Measurements from ENCODE around the gene NEDD4.

DNA sequence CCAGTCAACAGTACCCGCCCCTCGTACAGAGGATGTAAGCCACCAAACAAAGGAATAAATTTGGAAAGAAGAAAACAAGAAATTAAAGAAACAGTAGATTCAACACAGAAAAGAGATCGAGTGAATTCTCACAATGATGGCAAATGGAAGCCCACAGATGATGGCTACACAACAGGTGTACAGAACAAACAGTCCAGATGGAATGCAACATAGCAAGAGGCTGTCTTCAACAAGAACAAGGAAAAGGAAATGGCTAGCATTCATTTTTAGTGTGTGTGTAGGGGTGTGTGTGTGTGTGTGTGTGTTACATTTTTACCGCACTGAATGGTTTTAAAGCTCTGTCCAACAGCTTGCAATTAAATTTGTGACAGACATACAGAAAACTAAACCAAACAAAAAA lies 12.9 kb downstream of the NEDD4 start:
- TF ChIP-seq, protein P1, sequence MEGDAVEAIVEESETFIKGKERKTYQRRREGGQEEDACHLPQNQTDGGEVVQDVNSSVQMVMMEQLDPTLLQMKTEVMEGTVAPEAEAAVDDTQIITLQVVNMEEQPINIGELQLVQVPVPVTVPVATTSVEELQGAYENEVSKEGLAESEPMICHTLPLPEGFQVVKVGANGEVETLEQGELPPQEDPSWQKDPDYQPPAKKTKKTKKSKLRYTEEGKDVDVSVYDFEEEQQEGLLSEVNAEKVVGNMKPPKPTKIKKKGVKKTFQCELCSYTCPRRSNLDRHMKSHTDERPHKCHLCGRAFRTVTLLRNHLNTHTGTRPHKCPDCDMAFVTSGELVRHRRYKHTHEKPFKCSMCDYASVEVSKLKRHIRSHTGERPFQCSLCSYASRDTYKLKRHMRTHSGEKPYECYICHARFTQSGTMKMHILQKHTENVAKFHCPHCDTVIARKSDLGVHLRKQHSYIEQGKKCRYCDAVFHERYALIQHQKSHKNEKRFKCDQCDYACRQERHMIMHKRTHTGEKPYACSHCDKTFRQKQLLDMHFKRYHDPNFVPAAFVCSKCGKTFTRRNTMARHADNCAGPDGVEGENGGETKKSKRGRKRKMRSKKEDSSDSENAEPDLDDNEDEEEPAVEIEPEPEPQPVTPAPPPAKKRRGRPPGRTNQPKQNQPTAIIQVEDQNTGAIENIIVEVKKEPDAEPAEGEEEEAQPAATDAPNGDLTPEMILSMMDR (IDR thresholded peaks at IDR 0.05; ENCODE audit: low read depth, low read length), result no peak
- no peak for TF ChIP-seq POLR2A (IDR thresholded peaks at IDR 0.05; ENCODE audit: extremely low read depth, insufficient read length)
- TF ChIP-seq, protein P2, sequence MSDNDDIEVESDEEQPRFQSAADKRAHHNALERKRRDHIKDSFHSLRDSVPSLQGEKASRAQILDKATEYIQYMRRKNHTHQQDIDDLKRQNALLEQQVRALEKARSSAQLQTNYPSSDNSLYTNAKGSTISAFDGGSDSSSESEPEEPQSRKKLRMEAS (IDR thresholded peaks at IDR 0.05; ENCODE audit: low read depth, low read length), result no peak
- no peak for TF ChIP-seq MYC (IDR thresholded peaks at IDR 0.05; ENCODE audit: low read depth, low read length)

All from NB4 (cell line).